PC-3 (cell line): ENCODE data around the gene TUBA4B. TPM values are rescaled to one million over a fixed set of nuclear protein-coding genes. Genes with fewer than 3 reads are reported as not detected.

Source experiments
- ATAC-seq: fragments of 200-7000 bp; cut with Tn5 transposase; 2 replicates; pipeline ENCODE4 v1.9.1; 2020; ENCODE audit warnings: mild to moderate bottlenecking, moderate library complexity
- BruUV-seq: library from RNA; stranded (reverse); fragments of 400-500 nt; replicated peaks from 2 replicates; lab custom pipeline; 2021; lab: Mats Ljungman, UMichigan
- CTCF ChIA-PET: fragments of 300-600 bp; sonication (Branson Sonifier 250); formaldehyde crosslinking; loops from one replicate; lab custom pipeline; 2022; ENCODE audit warnings: antibody characterized with exemption; lab: Charles Lee
- POLR2A ChIA-PET: fragments of 300-600 bp; sonication (Branson Sonifier 250); formaldehyde crosslinking; loops from one replicate; lab custom pipeline; 2022; ENCODE audit warnings: antibody characterized with exemption; ENCODE audit not compliant: unreplicated experiment; lab: Charles Lee
- DNase-seq: peaks from one replicate; pipeline ENCODE4 v3.0.0-alpha.2; 2015
- H2AFZ ChIP-seq: fragments of 300-600 bp; sonication (generic); 2 replicates; pipeline ENCODE4 v1.6.0; 2016; ENCODE audit warnings: antibody characterized with exemption, low read length
- H3F3A ChIP-seq: fragments of 300-600 bp; sonication (generic); one replicate; pipeline ENCODE4 v1.6.0; 2017; ENCODE audit warnings: antibody characterized with exemption, low read length, control low read depth, mild to moderate bottlenecking; ENCODE audit not compliant: unreplicated experiment
- H3K27ac ChIP-seq: fragments of 300-600 bp; sonication (generic); 2 replicates; pipeline ENCODE4 v1.5.1; 2016; ENCODE audit warnings: mild to moderate bottlenecking, low read length
- H3K27me3 ChIP-seq: fragments of 300-600 bp; sonication (generic); 2 replicates; pipeline ENCODE4 v1.6.1; 2016; ENCODE audit warnings: low read length, mixed read lengths
- H3K36me3 ChIP-seq: fragments of 300-600 bp; sonication (generic); 2 replicates; pipeline ENCODE4 v1.6.1; 2016; ENCODE audit warnings: low read depth, mixed run types, low read length, mixed read lengths
- H3K4me1 ChIP-seq: fragments of 300-600 bp; sonication (generic); 2 replicates; pipeline ENCODE4 v1.5.1; 2016; ENCODE audit warnings: low read length; ENCODE audit not compliant: insufficient read depth
- H3K4me2 ChIP-seq: fragments of 300-600 bp; sonication (generic); 2 replicates; pipeline ENCODE4 v1.6.0; 2016; ENCODE audit warnings: low read length
- H3K4me3 ChIP-seq: fragments of 300-600 bp; sonication (generic); 2 replicates; pipeline ENCODE4 v1.5.1; 2016; ENCODE audit warnings: mild to moderate bottlenecking, low read length, mixed read lengths
- H3K79me2 ChIP-seq: fragments of 300-600 bp; sonication (generic); 2 replicates; pipeline ENCODE4 v1.6.1; 2017; ENCODE audit warnings: low read length, mixed read lengths
- H3K9ac ChIP-seq: fragments of 300-600 bp; sonication (generic); 2 replicates; pipeline ENCODE4 v1.6.0; 2016; ENCODE audit warnings: mild to moderate bottlenecking, low read length
- H3K9me2 ChIP-seq: fragments of 300-600 bp; sonication (generic); replicated peaks from 2 replicates; pipeline ENCODE4 v1.6.1; 2016; ENCODE audit warnings: mixed run types, low read length, mixed read lengths
- H3K9me3 ChIP-seq: fragments of 300-600 bp; sonication (generic); 2 replicates; pipeline ENCODE4 v1.6.1; 2016; ENCODE audit warnings: low read length, mixed read lengths
- H4K20me1 ChIP-seq: fragments of 300-600 bp; sonication (generic); 2 replicates; pipeline ENCODE4 v1.6.1; 2016; ENCODE audit warnings: low read length, mixed read lengths
- EZH2 ChIP-seq: fragments of 300-600 bp; sonication (generic); IDR thresholded peaks from one replicate; pipeline ENCODE4 v1.6.1; 2017; ENCODE audit warnings: antibody characterized with exemption, mild to moderate bottlenecking, low read length; ENCODE audit not compliant: unreplicated experiment
- EZH2phosphoT487 ChIP-seq: fragments of 300-600 bp; sonication (generic); IDR thresholded peaks from 2 replicates; pipeline ENCODE4 v1.6.1; 2018; ENCODE audit warnings: mild to moderate bottlenecking, antibody characterized with exemption, low read length, borderline replicate concordance
- intact Hi-C: fragments of 100-400 bp; cut with micrococcal nuclease; formaldehyde crosslinking; loops from 2 replicates; pipeline ENCODE4 v1.9.0; 2023
- total RNA-seq: library from RNA; depleted of rRNA; stranded (reverse); fragments of >200 nt; gene quantifications from 2 replicates; pipeline ENCODE4 v1.2.3, GENCODE V29; 2014
- TF ChIP-seq, protein P1 (sequence below): fragments of 300-600 bp; sonication (generic); conservative IDR thresholded peaks from 2 replicates; pipeline ENCODE4 v1.5.1; 2017; ENCODE audit warnings: antibody characterized with exemption, low read depth, mild to moderate bottlenecking, low read length

Gene TUBA4B
- total RNA-seq, 1 experiment from 2014 or later = not detected

DNA sequence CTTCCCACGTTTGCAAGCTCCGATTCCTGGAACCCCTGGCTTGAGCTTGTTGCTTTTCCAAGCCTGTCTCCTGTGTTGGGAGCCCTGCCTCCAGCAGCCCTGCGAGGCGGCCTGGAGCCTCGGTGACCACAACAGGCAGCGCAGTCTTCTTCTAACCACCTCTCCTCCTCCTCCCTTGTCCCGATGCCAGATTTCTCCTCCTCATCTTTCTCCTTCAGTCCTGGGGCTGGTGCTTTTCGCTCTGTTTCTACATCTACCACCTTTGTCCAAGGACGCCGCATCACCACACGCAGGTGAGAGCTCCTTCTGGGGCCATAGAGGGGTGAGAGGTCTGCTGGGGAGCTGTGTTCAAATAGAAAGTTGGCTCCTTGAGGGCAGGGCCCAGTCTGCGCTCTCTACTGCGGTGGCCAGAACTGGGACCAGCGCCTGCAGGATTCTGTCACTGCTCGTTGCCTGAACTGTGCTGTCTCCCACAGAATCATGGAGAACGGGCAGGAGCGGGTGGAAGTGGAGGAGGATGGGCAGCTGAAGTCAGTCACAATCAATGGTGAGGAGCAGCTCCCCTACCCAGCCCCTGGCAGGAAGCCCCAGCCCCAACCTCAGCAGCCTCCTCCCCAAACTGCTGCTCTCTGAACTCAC lies 30.0 kb downstream of the TUBA4B start:
- DNase-seq = no peak
- Histone ChIP-seq H3K4me3 (no peak overlapping the region), H3K27ac (no peak overlapping the region), H3K36me3 (peaks cover 3% of the 10 kb centered on the region; the same call in 1 of the 2 replicates), H3K4me2 (no peak overlapping the region), H3K9me3 (no peaks in the 10 kb centered on the region), H3K4me1 (peaks cover 17% of the 10 kb centered on the region), H3K9me2 (no peaks in the 10 kb centered on the region), H4K20me1 (no peaks in the 10 kb centered on the region), H3K79me2 (peaks cover 11% of the 10 kb centered on the region), H3F3A (no peaks in the 10 kb centered on the region), H3K9ac (no peak overlapping the region), H3K27me3 (no peaks in the 10 kb centered on the region), H2AFZ (no peak overlapping the region)
- no peak for ATAC-seq
- intact Hi-C loops = no loop called here
- ChIA-PET POLR2A (no interaction called here), CTCF (no interaction called here)
- no peak for TF ChIP-seq EZH2phosphoT487
- TF ChIP-seq, protein P1, sequence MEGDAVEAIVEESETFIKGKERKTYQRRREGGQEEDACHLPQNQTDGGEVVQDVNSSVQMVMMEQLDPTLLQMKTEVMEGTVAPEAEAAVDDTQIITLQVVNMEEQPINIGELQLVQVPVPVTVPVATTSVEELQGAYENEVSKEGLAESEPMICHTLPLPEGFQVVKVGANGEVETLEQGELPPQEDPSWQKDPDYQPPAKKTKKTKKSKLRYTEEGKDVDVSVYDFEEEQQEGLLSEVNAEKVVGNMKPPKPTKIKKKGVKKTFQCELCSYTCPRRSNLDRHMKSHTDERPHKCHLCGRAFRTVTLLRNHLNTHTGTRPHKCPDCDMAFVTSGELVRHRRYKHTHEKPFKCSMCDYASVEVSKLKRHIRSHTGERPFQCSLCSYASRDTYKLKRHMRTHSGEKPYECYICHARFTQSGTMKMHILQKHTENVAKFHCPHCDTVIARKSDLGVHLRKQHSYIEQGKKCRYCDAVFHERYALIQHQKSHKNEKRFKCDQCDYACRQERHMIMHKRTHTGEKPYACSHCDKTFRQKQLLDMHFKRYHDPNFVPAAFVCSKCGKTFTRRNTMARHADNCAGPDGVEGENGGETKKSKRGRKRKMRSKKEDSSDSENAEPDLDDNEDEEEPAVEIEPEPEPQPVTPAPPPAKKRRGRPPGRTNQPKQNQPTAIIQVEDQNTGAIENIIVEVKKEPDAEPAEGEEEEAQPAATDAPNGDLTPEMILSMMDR = no peak
- TF ChIP-seq EZH2 = no peak
- BruUV-seq = no TSS peak

DNA sequence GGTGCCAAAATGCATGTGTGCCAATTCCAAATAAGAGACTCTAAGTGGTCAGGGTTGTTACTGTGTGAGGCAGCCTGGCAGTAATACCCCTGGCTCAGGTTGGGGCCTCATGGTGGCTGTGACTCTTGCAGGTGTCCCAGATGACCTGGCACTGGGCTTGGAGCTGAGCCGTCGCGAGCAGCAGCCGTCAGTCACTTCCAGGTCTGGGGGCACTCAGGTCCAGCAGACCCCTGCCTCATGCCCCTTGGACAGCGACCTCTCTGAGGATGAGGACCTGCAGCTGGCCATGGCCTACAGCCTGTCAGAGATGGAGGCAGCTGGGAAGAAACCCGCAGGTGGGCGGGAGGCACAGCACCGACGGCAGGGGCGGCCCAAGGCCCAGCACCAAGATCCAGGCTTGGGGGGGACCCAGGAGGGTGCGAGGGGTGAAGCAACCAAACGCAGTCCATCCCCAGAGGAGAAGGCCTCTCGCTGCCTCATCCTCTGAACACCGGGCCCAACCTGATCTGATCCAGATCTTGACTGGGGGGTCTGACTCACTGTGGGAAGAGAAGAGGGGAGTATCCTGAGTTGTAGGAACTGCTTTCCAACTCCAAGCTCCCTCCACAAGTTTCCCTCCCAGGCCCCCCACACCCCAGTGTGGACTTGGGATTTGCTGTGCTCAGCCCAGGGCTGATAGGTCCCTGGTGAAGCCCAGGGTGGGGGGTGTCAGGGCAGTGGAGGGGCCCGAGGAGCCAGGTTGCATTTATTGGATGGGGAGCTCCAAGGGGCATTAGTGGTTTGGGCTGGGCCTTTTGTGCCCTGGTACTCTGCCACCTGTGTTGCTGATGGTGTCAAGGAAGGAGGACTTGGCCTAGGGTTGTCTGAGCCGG lies 31.7 kb downstream of the TUBA4B start:
- ChIA-PET CTCF (no interaction called here), POLR2A (interaction anchor here (0.5 kb wide), 1 partner anchor 23 kb away, joined by 3 read pairs; no protein-coding TSS in a partner anchor)
- H2AFZ ChIP-seq = no peak overlapping the region
- ATAC-seq = no peak
- peaks cover 3% of the 10 kb centered on the region; the same call in 1 of the 2 replicates for H3K36me3 ChIP-seq
- no TSS peak for BruUV-seq
- intact Hi-C loops = no loop called here
- no peaks in the 10 kb centered on the region for H3K27me3 ChIP-seq
- no peak overlapping the region for H3K4me3 ChIP-seq
- H3K4me2 ChIP-seq = no peak overlapping the region
- no peak overlapping the region for H3K27ac ChIP-seq
- H3F3A ChIP-seq = no peaks in the 10 kb centered on the region
- no peaks in the 10 kb centered on the region for H4K20me1 ChIP-seq
- peaks cover 14% of the 10 kb centered on the region for H3K4me1 ChIP-seq
- H3K9ac ChIP-seq = no peak overlapping the region
- TF ChIP-seq EZH2phosphoT487 (no peak), EZH2 (no peak)
- TF ChIP-seq, protein P1 = no peak
- DNase-seq = no peak
- no peaks in the 10 kb centered on the region for H3K9me3 ChIP-seq
- no peaks in the 10 kb centered on the region for H3K9me2 ChIP-seq
- H3K79me2 ChIP-seq = peaks cover 10% of the 10 kb centered on the region

DNA sequence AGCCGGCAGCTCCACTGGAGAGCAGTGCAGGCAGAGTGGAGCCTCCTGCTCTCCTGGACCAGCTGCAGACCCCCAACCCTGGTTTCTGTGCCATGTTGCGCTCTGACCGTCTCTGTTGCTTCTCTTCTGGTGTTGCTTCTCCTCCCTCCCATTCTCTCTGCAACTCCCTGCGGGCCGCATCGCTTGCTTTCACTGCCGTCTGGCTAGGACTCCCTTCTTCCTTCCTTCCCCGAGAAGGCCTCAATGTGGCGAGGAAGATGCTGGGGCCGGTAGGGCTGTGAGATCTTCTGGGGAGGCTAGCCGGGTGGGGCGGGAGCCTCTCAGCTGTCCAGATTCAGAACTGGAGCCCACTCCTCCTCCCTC lies 32.3 kb downstream of the TUBA4B start:
- CTCF ChIA-PET = no interaction called here
- H3K27me3 ChIP-seq = no peaks in the 10 kb centered on the region
- H3K9ac ChIP-seq = no peak overlapping the region
- intact Hi-C loops = no loop called here
- H3K4me2 ChIP-seq = no peak overlapping the region
- H3K36me3 ChIP-seq = peaks cover 3% of the 10 kb centered on the region; the same call in 1 of the 2 replicates
- peaks cover 12% of the 10 kb centered on the region for H3K4me1 ChIP-seq
- no TSS peak for BruUV-seq
- POLR2A ChIA-PET = no interaction called here
- no peaks in the 10 kb centered on the region for H3K9me2 ChIP-seq
- no peak overlapping the region for H3K27ac ChIP-seq
- ATAC-seq (no peak), DNase-seq (no peak)
- H3F3A ChIP-seq = no peaks in the 10 kb centered on the region
- no peaks in the 10 kb centered on the region for H3K9me3 ChIP-seq
- no peak overlapping the region for H3K4me3 ChIP-seq
- TF ChIP-seq EZH2phosphoT487 (no peak), EZH2 (no peak)
- TF ChIP-seq, protein P1 = no peak
- no peaks in the 10 kb centered on the region for H4K20me1 ChIP-seq
- H3K79me2 ChIP-seq = peaks cover 3% of the 10 kb centered on the region
- no peak overlapping the region for H2AFZ ChIP-seq
